B cell (primary cell): ENCODE results near the gene RMND1.

ENCODE experiments used
- EZH2 ChIP-seq: IDR thresholded peaks from 2 replicates; pipeline ENCODE4 v1.6.1; 2012; ENCODE audit warnings: borderline replicate concordance, low read depth, mild to moderate bottlenecking, moderate library complexity, low read length; ENCODE audit not compliant: insufficient read depth, poor library complexity, severe bottlenecking
- TF ChIP-seq, protein P1 (sequence below): fragments of 200-600 bp; IDR thresholded peaks from one replicate; pipeline ENCODE4 v1.8.0; 2022; ENCODE audit warnings: antibody characterized with exemption, mild to moderate bottlenecking

DNA sequence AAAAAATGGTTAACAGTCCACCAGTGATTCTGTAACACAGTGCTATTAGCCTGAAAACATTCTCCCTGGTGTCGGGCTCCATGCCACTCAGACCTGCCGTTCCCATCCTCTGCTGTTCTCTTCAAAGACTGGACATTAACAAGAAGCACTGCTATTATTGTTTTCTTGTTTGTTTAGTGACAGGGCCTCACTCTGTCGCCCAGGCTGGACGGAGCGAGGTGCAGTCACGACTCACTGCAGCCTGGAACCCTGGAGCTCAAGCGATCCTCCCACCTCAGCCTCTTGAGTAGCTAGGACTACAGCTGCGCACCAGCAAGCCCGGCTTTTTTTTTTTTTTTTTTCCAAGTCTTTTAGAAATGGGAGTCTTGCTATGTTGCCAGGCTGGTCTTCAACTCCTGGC lies 9.6 kb downstream of the RMND1 start:
- TF ChIP-seq, protein P1, sequence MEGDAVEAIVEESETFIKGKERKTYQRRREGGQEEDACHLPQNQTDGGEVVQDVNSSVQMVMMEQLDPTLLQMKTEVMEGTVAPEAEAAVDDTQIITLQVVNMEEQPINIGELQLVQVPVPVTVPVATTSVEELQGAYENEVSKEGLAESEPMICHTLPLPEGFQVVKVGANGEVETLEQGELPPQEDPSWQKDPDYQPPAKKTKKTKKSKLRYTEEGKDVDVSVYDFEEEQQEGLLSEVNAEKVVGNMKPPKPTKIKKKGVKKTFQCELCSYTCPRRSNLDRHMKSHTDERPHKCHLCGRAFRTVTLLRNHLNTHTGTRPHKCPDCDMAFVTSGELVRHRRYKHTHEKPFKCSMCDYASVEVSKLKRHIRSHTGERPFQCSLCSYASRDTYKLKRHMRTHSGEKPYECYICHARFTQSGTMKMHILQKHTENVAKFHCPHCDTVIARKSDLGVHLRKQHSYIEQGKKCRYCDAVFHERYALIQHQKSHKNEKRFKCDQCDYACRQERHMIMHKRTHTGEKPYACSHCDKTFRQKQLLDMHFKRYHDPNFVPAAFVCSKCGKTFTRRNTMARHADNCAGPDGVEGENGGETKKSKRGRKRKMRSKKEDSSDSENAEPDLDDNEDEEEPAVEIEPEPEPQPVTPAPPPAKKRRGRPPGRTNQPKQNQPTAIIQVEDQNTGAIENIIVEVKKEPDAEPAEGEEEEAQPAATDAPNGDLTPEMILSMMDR = no peak
- TF ChIP-seq EZH2 = no peak
